Prostate gland (tissue), 2 donors: ENCODE data around the gene F13B.

ENCODE experiments used
- POLR2A ChIP-seq: fragments of 450-650 bp; IDR thresholded peaks from one replicate; pipeline ENCODE4 v1.6.1; 2016; ENCODE audit warnings: antibody characterized with exemption, mild to moderate bottlenecking
- TF ChIP-seq, protein P1 (sequence below), 4 experiments: fragments of 200-600 bp in 2 of 4; fragments of 450-650 bp in 2 of 4; sonication (generic) in 2 of 4; IDR thresholded peaks; 1 replicate in 3 of 4; 2 replicates in 1 of 4; pipeline ENCODE4 v1.5.1; 2016 to 2019; ENCODE audit warnings: antibody characterized with exemption in 4 of 4, mild to moderate bottlenecking in 2 of 4, moderate library complexity in 2 of 4

DNA sequence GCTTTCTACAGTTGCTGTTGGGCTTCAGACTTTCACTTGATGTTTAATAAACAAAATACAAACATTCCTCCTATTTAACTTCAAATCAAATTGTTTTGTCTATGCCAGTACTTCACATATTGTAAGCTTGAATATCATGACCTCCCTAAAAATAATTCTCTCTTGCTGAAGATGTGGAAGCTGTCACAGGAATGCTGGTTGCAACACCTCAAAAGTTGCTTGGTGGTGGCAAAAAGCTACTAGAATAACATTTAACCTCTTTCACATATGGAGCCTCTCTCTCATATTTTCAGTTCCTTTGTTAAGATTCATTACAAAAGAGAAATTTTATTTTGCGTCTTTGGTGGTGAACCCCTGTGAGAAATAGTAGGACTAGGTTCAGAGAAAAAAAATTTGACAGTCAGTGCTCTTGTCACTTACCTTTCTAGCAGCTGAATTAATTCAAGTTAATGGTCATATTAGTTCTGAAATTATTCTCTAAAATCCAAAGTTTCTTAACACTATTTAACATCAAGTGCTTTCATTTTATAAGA lies 25.5 kb upstream of the F13B start:
- TF ChIP-seq, protein P1, sequence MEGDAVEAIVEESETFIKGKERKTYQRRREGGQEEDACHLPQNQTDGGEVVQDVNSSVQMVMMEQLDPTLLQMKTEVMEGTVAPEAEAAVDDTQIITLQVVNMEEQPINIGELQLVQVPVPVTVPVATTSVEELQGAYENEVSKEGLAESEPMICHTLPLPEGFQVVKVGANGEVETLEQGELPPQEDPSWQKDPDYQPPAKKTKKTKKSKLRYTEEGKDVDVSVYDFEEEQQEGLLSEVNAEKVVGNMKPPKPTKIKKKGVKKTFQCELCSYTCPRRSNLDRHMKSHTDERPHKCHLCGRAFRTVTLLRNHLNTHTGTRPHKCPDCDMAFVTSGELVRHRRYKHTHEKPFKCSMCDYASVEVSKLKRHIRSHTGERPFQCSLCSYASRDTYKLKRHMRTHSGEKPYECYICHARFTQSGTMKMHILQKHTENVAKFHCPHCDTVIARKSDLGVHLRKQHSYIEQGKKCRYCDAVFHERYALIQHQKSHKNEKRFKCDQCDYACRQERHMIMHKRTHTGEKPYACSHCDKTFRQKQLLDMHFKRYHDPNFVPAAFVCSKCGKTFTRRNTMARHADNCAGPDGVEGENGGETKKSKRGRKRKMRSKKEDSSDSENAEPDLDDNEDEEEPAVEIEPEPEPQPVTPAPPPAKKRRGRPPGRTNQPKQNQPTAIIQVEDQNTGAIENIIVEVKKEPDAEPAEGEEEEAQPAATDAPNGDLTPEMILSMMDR (IDR thresholded peaks at IDR 0.05), result no peak
- no peak for TF ChIP-seq POLR2A
